DND-41 (cell line): ENCODE measurements around the gene SMC5.

ENCODE experiments used
- CTCF ChIP-seq: IDR thresholded peaks from 2 replicates; pipeline ENCODE4 v1.5.1; 2012; ENCODE audit warnings: borderline replicate concordance, low read length, moderate library complexity, mild to moderate bottlenecking; ENCODE audit not compliant: poor library complexity, severe bottlenecking; ENCODE audit errors: extremely low read depth
- EZH2 ChIP-seq: IDR thresholded peaks from 3 replicates; pipeline ENCODE4 v1.6.1; 2012; ENCODE audit warnings: borderline replicate concordance, low read depth, mild to moderate bottlenecking, moderate library complexity, low read length, inconsistent platforms; ENCODE audit not compliant: severe bottlenecking

- no peak for TF ChIP-seq CTCF
- no peak for TF ChIP-seq EZH2
Measured at GRCh38 chr9:70256123-70256551, 2.6 kb upstream of the SMC5 start.
